ENCODE data around the gene KCNIP4. TPM values are rescaled to one million over a fixed set of nuclear protein-coding genes. Genes with fewer than 3 reads are reported as not detected.

KCNIP4 gene
- total RNA-seq, 1 donor from 2014 or later = 0.59 TPM

GRCh38 chr4:20711335-20711734, 1237.2 kb downstream of the KCNIP4 start:
- Mint-ChIP-seq H3K36me3 (ENCODE audit: low read depth, unreplicated experiment) (peaks cover 6% of the 10 kb centered on the region), H3K4me3 (ENCODE audit: unreplicated experiment) (no peak overlapping the region), H3K27ac (ENCODE audit: unreplicated experiment) (no peak overlapping the region), H3K27me3 (ENCODE audit: low read depth, unreplicated experiment) (no peaks in the 10 kb centered on the region), H3K9me3 (ENCODE audit: unreplicated experiment) (peaks cover 2% of the 10 kb centered on the region), H3K4me1 (ENCODE audit: low read depth, unreplicated experiment) (no peaks in the 10 kb centered on the region)
- Histone ChIP-seq H3K4me1 (ENCODE audit: insufficient read depth, low read length) (no peaks in the 10 kb centered on the region), H3K4me2 (ENCODE audit: low read length) (no peak overlapping the region), H3K9ac (ENCODE audit: low read length) (no peak overlapping the region), H3K9me3 (ENCODE audit: insufficient read depth, low read depth, low read length) (no peaks in the 10 kb centered on the region), H3K79me2 (ENCODE audit: insufficient read depth, low read length) (no peaks in the 10 kb centered on the region), H3K36me3 (ENCODE audit: insufficient read depth, low read length) (peaks cover 10% of the 10 kb centered on the region), H2AFZ (ENCODE audit: low read depth, low read length) (no peak overlapping the region), H4K20me1 (ENCODE audit: insufficient read depth, low read length) (no peaks in the 10 kb centered on the region), H3K27me3 (ENCODE audit: insufficient read depth, low read length) (no peaks in the 10 kb centered on the region), H3K27ac (ENCODE audit: low read depth, low read length) (no peak overlapping the region), H3K4me3 (ENCODE audit: insufficient read depth, low read depth, low read length) (no peak overlapping the region)
- TF ChIP-seq EZH2 (IDR thresholded peaks at IDR 0.05; ENCODE audit: insufficient read depth, low read length) = no peak
- DNase-seq (ENCODE audit: low read depth) (no peak), FAIRE-seq (no peak)

- Histone ChIP-seq H4K20me1 (ENCODE audit: insufficient read depth, low read length) (no peaks in the 10 kb centered on the region), H3K9me3 (ENCODE audit: insufficient read depth, low read depth, low read length) (no peaks in the 10 kb centered on the region), H3K4me2 (ENCODE audit: low read length) (peak within 1 kb of the TSS; percentile 98), H3K4me1 (ENCODE audit: insufficient read depth, low read length) (peaks cover 13% of the 10 kb centered on the region), H3K9ac (ENCODE audit: low read length) (peak within 1 kb of the TSS; percentile 89), H3K4me3 (ENCODE audit: insufficient read depth, low read depth, low read length) (peak within 1 kb of the TSS; percentile 98), H3K36me3 (ENCODE audit: insufficient read depth, low read length) (peaks cover 9% of the 10 kb centered on the region), H2AFZ (ENCODE audit: low read depth, low read length) (peak within 1 kb of the TSS; percentile 97), H3K27ac (ENCODE audit: low read depth, low read length) (peak within 1 kb of the TSS; percentile 81), H3K27me3 (ENCODE audit: insufficient read depth, low read length) (no peaks in the 10 kb centered on the region), H3K79me2 (ENCODE audit: insufficient read depth, low read length) (peaks cover 27% of the 10 kb centered on the region)
- DNase-seq (ENCODE audit: low read depth) (peak; percentile 86), FAIRE-seq (no peak)
- H3K4me1 Mint-ChIP-seq (ENCODE audit: low read depth, unreplicated experiment) = peaks cover 8% of the 10 kb centered on the region
- H3K36me3 Mint-ChIP-seq (ENCODE audit: low read depth, unreplicated experiment) = no peaks in the 10 kb centered on the region
- H3K27ac Mint-ChIP-seq (ENCODE audit: unreplicated experiment) = peak within 1 kb of the TSS; percentile 85
- TF ChIP-seq EZH2 (IDR thresholded peaks at IDR 0.05; ENCODE audit: insufficient read depth, low read length) (no peak), CTCF (IDR thresholded peaks at IDR 0.05; ENCODE audit: insufficient read depth, low read depth, low read length) (no peak)
- H3K4me3 Mint-ChIP-seq (ENCODE audit: unreplicated experiment) = peak within 1 kb of the TSS; percentile 89
- no peaks in the 10 kb centered on the region for H3K9me3 Mint-ChIP-seq (ENCODE audit: unreplicated experiment)
- H3K27me3 Mint-ChIP-seq (ENCODE audit: low read depth, unreplicated experiment) = no peaks in the 10 kb centered on the region
Observed at GRCh38 chr4:20700007-20700761, 1248.4 kb downstream of the KCNIP4 start, which contains the start of gene PACRGL. TSS of gene PACRGL (plus strand) at chr4:20700458. CDS start at chr4:20704482, 4,024 bp downstream.

- Histone ChIP-seq H3K36me3 (ENCODE audit: insufficient read depth, low read length) (no peaks in the 10 kb centered on the region), H3K27ac (ENCODE audit: low read depth, low read length) (no peak overlapping the region), H3K4me3 (ENCODE audit: insufficient read depth, low read depth, low read length) (no peak overlapping the region), H4K20me1 (ENCODE audit: insufficient read depth, low read length) (no peaks in the 10 kb centered on the region), H2AFZ (ENCODE audit: low read depth, low read length) (no peak overlapping the region), H3K9me3 (ENCODE audit: insufficient read depth, low read depth, low read length) (no peaks in the 10 kb centered on the region), H3K27me3 (ENCODE audit: insufficient read depth, low read length) (no peaks in the 10 kb centered on the region), H3K9ac (ENCODE audit: low read length) (no peak overlapping the region), H3K79me2 (ENCODE audit: insufficient read depth, low read length) (peaks cover 27% of the 10 kb centered on the region), H3K4me1 (ENCODE audit: insufficient read depth, low read length) (peaks cover 13% of the 10 kb centered on the region), H3K4me2 (ENCODE audit: low read length) (no peak overlapping the region)
- H3K4me1 Mint-ChIP-seq (ENCODE audit: low read depth, unreplicated experiment) = peaks cover 8% of the 10 kb centered on the region
- no peak overlapping the region for H3K27ac Mint-ChIP-seq (ENCODE audit: unreplicated experiment)
- no peak for TF ChIP-seq CTCF (IDR thresholded peaks at IDR 0.05; ENCODE audit: insufficient read depth, low read depth, low read length)
- TF ChIP-seq EZH2 (IDR thresholded peaks at IDR 0.05; ENCODE audit: insufficient read depth, low read length) = no peak
- no peaks in the 10 kb centered on the region for H3K9me3 Mint-ChIP-seq (ENCODE audit: unreplicated experiment)
- no peaks in the 10 kb centered on the region for H3K36me3 Mint-ChIP-seq (ENCODE audit: low read depth, unreplicated experiment)
- no peak overlapping the region for H3K4me3 Mint-ChIP-seq (ENCODE audit: unreplicated experiment)
- H3K27me3 Mint-ChIP-seq (ENCODE audit: low read depth, unreplicated experiment) = no peaks in the 10 kb centered on the region
- FAIRE-seq = no peak
- no peak for DNase-seq (ENCODE audit: low read depth)
Observed at GRCh38 chr4:20698820-20699219, 1249.8 kb downstream of the KCNIP4 start.
